BLaER1 treated with 17β-estradiol and CSF1 and Interleukin-3, amounts not matched to agents 10 nM and 100 nM (cell line): ENCODE data around the gene SLC39A3.

Experiments used
- H3K27ac ChIP-seq, 11 experiments: shearing (Covaris generic); formaldehyde crosslinking; 2 replicates each; pipeline ENCODE4 v1.8.1; 2022
- H3K27me3 ChIP-seq, 11 experiments: shearing (Covaris generic); formaldehyde crosslinking; 2 replicates each; pipeline ENCODE4 v1.8.1; 2022
- H3K36me3 ChIP-seq, 11 experiments: shearing (Covaris generic); formaldehyde crosslinking; 2 replicates each; pipeline ENCODE4 v1.8.1; 2022
- H3K4me1 ChIP-seq, 10 experiments: shearing (Covaris generic); formaldehyde crosslinking; 2 replicates each; pipeline ENCODE4 v1.8.1; 2022
- H3K4me2 ChIP-seq, 11 experiments: shearing (Covaris generic); formaldehyde crosslinking; 2 replicates each; pipeline ENCODE4 v1.8.1; 2022
- H3K4me3 ChIP-seq, 10 experiments: shearing (Covaris generic); formaldehyde crosslinking; 2 replicates each; pipeline ENCODE4 v1.8.1; 2022
- H3K9ac ChIP-seq, 11 experiments: shearing (Covaris generic); formaldehyde crosslinking; 2 replicates each; pipeline ENCODE4 v1.8.1; 2022
- H3K9me3 ChIP-seq, 11 experiments: shearing (Covaris generic); formaldehyde crosslinking; replicated peaks in 1 of 11; 2 replicates each; pipeline ENCODE4 v1.8.1; 2022
- H4K20me1 ChIP-seq, 11 experiments: shearing (Covaris generic); formaldehyde crosslinking; 2 replicates each; pipeline ENCODE4 v1.8.1; 2022
- Cebpa-rat ChIP-seq, 11 experiments: shearing (Covaris generic); IDR thresholded peaks; 2 replicates each; pipeline ENCODE4 v1.8.1; 2022

Gene SLC39A3

GRCh38 chr19:2732157-2732725 lies 7.6 kb downstream of the SLC39A3 start:
- Histone ChIP-seq H3K4me1 (peaks cover 1 to 85% (median 71%) of the 10 kb centered on the region in 10 experiments; a peak in 19 of 20 replicates), H3K9me3 (peaks cover 0 to 14% (median 10%) of the 10 kb centered on the region in 11 experiments; a peak in 16 of 22 replicates), H3K36me3 (peaks cover 36 to 68% (median 55%) of the 10 kb centered on the region in 11 experiments), H3K27me3 (peaks cover 0 to 11% (median 0%) of the 10 kb centered on the region in 11 experiments; a peak in 6 of 22 replicates), H4K20me1 (peaks cover 5 to 96% (median 67%) of the 10 kb centered on the region in 11 experiments; a peak in 21 of 22 replicates), H3K9ac (peak overlapping the region in 4 of 11 experiments; percentile 3 to 44 (median 21); a peak in 4 of 22 replicates), H3K27ac (no peak overlapping the region; a peak in 1 of 22 replicates), H3K4me2 (no peak overlapping the region), H3K4me3 (no peak overlapping the region)
- TF ChIP-seq Cebpa-rat (IDR thresholded peaks at IDR 0.05): no peak

GRCh38 chr19:2731181-2731995 lies 8.4 kb downstream of the SLC39A3 start:
- no peak overlapping the region for H3K4me3 ChIP-seq
- peak overlapping the region in 8 of 11 experiments; percentile 11 to 87 (median 38); a peak in 13 of 22 replicates for H3K4me2 ChIP-seq
- H3K9ac ChIP-seq: peak overlapping the region in 5 of 11 experiments; percentile 19 to 44 (median 25); a peak in 6 of 22 replicates
- H3K27me3 ChIP-seq: peaks cover 0 to 20% (median 0%) of the 10 kb centered on the region in 11 experiments; a peak in 8 of 22 replicates
- H3K9me3 ChIP-seq: peaks cover 0 to 6% (median 2%) of the 10 kb centered on the region in 11 experiments; a peak in 16 of 22 replicates
- H3K27ac ChIP-seq: peak overlapping the region in 1 of 11 experiments; percentile 14; a peak in 2 of 22 replicates
- H3K4me1 ChIP-seq: peaks cover 10 to 92% (median 77%) of the 10 kb centered on the region in 10 experiments
- H3K36me3 ChIP-seq: peaks cover 27 to 60% (median 47%) of the 10 kb centered on the region in 11 experiments
- no peak for TF ChIP-seq Cebpa-rat (IDR thresholded peaks at IDR 0.05)
- H4K20me1 ChIP-seq: peaks cover 5 to 96% (median 66%) of the 10 kb centered on the region in 11 experiments; a peak in 21 of 22 replicates

- H3K4me2 ChIP-seq: peak overlapping the region in 4 of 11 experiments; percentile 82 to 93 (median 89); a peak in 5 of 22 replicates
- peaks cover 10 to 92% (median 75%) of the 10 kb centered on the region in 10 experiments for H3K4me1 ChIP-seq
- no peak for TF ChIP-seq Cebpa-rat (IDR thresholded peaks at IDR 0.05)
- peaks cover 15 to 48% (median 35%) of the 10 kb centered on the region in 11 experiments for H3K36me3 ChIP-seq
- H3K27ac ChIP-seq: no peak overlapping the region
- no peak overlapping the region for H3K9ac ChIP-seq
- no peaks in the 10 kb centered on the region for H3K9me3 ChIP-seq
- no peak overlapping the region for H3K4me3 ChIP-seq
- H4K20me1 ChIP-seq: peaks cover 0 to 90% (median 54%) of the 10 kb centered on the region in 11 experiments; a peak in 21 of 22 replicates
- peaks cover 0 to 25% (median 0%) of the 10 kb centered on the region in 11 experiments; a peak in 8 of 22 replicates for H3K27me3 ChIP-seq
Observed at GRCh38 chr19:2729943-2730818, 9.6 kb downstream of the SLC39A3 start.

GRCh38 chr19:2728783-2729387 lies 10.9 kb downstream of the SLC39A3 start:
- peaks cover 8 to 35% (median 25%) of the 10 kb centered on the region in 11 experiments for H3K36me3 ChIP-seq
- H3K27me3 ChIP-seq: peaks cover 0 to 25% (median 0%) of the 10 kb centered on the region in 11 experiments; a peak in 8 of 22 replicates
- H3K9me3 ChIP-seq: no peaks in the 10 kb centered on the region
- H3K4me3 ChIP-seq: no peak overlapping the region
- peak overlapping the region in 9 of 11 experiments; percentile 15 to 93 (median 85); a peak in 17 of 22 replicates for H3K4me2 ChIP-seq
- no peak for TF ChIP-seq Cebpa-rat (IDR thresholded peaks at IDR 0.05)
- peaks cover 12 to 87% (median 70%) of the 10 kb centered on the region in 10 experiments for H3K4me1 ChIP-seq
- H4K20me1 ChIP-seq: peaks cover 0 to 77% (median 41%) of the 10 kb centered on the region in 11 experiments; a peak in 19 of 22 replicates
- H3K27ac ChIP-seq: no peak overlapping the region
- peak overlapping the region in 1 of 11 experiments; percentile 34; a peak in 1 of 22 replicates for H3K9ac ChIP-seq

GRCh38 chr19:2727640-2727944 lies 12.2 kb downstream of the SLC39A3 start:
- TF ChIP-seq Cebpa-rat (IDR thresholded peaks at IDR 0.05): no peak
- Histone ChIP-seq H3K9me3 (no peaks in the 10 kb centered on the region), H3K27ac (0 out of 22 replicates have a peak overlapping the region, but pooled peaks of 2 of the 11 experiments have one; percentile 5 to 26), H3K27me3 (peaks cover 0 to 25% (median 0%) of the 10 kb centered on the region in 11 experiments; a peak in 8 of 22 replicates), H3K4me2 (peak overlapping the region in 8 of 11 experiments; percentile 76 to 93 (median 86); a peak in 16 of 22 replicates), H3K4me1 (peaks cover 25 to 95% (median 82%) of the 10 kb centered on the region in 10 experiments), H3K9ac (peak overlapping the region in 4 of 11 experiments; percentile 33 to 57 (median 55); a peak in 3 of 22 replicates), H3K36me3 (peaks cover 0 to 22% (median 13%) of the 10 kb centered on the region in 11 experiments; a peak in 19 of 22 replicates), H3K4me3 (no peak overlapping the region), H4K20me1 (peaks cover 0 to 64% (median 29%) of the 10 kb centered on the region in 11 experiments; a peak in 16 of 22 replicates)

GRCh38 chr19:2726904-2727639 lies 12.7 kb downstream of the SLC39A3 start:
- H3K4me3 ChIP-seq: peak overlapping the region in 2 of 10 experiments; percentile 5 to 12; a peak in 2 of 20 replicates
- H3K27me3 ChIP-seq: peaks cover 0 to 25% (median 0%) of the 10 kb centered on the region in 11 experiments; a peak in 9 of 22 replicates
- H3K4me2 ChIP-seq: peak overlapping the region; percentile 75 to 93 (median 85)
- no peak for TF ChIP-seq Cebpa-rat (IDR thresholded peaks at IDR 0.05)
- no peaks in the 10 kb centered on the region for H3K9me3 ChIP-seq
- peaks cover 30 to 96% (median 87%) of the 10 kb centered on the region in 10 experiments for H3K4me1 ChIP-seq
- peak overlapping the region in 2 of 11 experiments; percentile 5 to 26; a peak in 1 of 22 replicates for H3K27ac ChIP-seq
- peaks cover 0 to 17% (median 8%) of the 10 kb centered on the region in 11 experiments; a peak in 16 of 22 replicates for H3K36me3 ChIP-seq
- H3K9ac ChIP-seq: peak overlapping the region in 8 of 11 experiments; percentile 8 to 57 (median 39); a peak in 10 of 22 replicates
- H4K20me1 ChIP-seq: peaks cover 0 to 59% (median 24%) of the 10 kb centered on the region in 11 experiments; a peak in 16 of 22 replicates
